Measurements from ENCODE around the gene SPEM2. TPM values are rescaled to one million over a fixed set of nuclear protein-coding genes. Genes with fewer than 3 reads are reported as not detected.

The SPEM2 gene
- total RNA-seq (ENCODE audit: low replicate concordance): not detected in 2 replicates

DNA sequence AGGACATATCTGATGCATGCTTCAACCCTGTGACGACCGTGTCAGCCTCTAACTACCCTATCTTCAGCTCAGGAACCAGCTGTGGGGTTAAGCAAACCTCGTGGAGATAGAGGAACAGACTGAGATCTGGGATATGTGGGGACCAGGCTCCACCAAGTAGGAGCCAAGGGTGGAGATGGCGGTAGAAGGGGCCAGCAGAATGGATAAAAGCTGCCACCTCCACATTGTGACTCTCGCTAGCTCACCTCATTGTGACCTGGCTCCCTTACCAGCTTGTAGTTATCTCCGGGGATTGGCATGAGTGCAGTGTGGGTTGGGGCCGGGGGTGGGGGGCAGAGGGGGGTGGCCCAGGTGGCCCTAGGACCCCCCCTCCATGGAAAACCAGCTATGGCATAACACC is at the start of gene SPEM2:
Gene SPEM2 (plus strand): TSS at position 301 of the 400 bp plus-strand sequence. CDS start 73 bp downstream, at position 374.

DNA sequence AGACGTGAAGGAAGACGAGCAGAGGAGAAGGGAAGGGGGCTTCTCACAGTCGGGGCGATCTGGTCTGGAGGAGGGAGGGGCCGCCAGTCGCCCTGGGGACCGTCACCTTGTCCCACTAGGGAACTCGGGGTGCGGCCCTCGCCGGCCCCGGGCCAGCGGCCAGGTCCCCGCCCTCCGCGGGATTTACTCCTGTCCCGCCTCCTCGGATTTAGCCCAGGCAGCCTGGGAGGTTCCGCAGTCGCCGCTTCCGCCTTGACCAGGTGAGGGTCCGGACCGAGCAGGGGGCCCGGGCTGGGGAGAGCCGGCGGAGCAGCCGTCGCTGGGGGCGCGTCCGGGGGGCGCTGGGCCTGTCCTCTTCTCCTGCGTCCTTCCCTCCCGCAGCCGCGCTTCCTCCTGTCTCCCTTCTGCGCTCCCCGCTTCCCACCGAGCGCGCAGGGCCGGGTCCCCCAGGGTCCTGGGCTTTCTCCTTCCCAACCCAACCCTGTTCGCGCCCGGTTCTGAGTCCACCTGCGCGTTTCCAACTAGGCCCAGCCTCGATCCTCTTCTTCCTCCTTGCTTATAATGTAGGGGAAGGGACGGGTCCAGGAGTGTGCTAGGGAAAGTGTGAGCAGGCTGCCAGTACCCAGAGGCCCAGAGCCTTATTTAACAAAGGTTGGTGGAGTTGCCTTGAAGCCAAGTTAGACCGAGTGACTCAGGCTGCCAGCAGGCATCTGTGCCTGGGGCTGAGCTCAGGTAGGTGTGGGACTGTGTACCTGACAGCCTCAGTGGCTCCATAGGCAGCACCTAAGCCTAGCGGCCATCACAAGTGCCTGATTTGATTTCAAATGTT is 44.3 kb upstream of the SPEM2 start, which contains the start of gene TNK1:
Gene TNK1 (plus strand): TSS at position 235 of the 829 bp plus-strand sequence. CDS start 1,838 bp downstream, outside the sequence.

GRCh38 chr17:7394452-7395191 is 30.8 kb upstream of the SPEM2 start, which contains the start of gene PLSCR3:
Gene PLSCR3, minus strand, starts transcription at chr17:7394525. Its CDS starts 415 bp downstream, at chr17:7394110.

GRCh38 chr17:7403977-7404736 is 21.3 kb upstream of the SPEM2 start, which contains the start of gene TMEM256:
Gene TMEM256, minus strand, starts transcription at chr17:7404097. Its CDS starts 13 bp downstream, at chr17:7404084.

DNA sequence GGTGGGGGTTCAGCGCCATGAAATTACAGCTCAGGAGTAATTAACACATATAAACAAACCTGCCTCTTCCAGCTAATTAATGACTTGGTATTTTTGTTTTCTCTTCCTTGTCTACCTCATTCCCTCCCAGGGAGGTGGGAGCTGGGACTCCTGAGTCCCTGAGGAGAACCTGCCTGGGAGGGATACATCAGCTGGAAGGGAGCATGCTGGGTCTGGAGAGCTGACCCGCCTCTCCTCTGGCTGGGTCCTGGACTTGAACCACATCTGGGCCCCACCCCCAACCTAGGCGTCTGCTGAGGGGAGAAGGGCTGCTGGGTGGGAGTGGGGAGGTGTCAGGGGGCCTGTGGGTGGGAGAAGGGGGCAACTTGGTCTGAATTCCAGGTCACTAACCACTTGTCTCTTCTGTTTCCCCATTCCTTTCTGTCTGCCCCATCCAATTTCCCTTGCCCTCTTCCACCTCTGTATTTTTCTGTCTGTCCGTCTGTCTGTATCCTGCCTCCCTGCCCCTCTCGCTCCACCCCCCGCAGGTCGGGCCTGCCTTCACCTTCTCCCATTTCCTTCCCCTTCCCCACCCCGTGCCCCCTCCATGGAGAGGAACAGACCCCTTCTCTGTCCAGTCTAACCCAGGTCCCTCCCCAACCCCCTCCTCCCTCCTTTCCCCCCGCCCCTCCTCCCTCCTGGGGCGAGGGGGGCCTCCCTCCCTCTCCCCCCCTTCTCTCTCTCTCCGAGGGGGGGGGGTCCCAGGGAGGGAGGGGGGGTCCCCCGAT is 17.7 kb upstream of the SPEM2 start, which contains the start of gene NLGN2:
Gene NLGN2 (plus strand): TSS at position 361 of the 767 bp plus-strand sequence. CDS start 411 bp downstream, outside the sequence.

DNA sequence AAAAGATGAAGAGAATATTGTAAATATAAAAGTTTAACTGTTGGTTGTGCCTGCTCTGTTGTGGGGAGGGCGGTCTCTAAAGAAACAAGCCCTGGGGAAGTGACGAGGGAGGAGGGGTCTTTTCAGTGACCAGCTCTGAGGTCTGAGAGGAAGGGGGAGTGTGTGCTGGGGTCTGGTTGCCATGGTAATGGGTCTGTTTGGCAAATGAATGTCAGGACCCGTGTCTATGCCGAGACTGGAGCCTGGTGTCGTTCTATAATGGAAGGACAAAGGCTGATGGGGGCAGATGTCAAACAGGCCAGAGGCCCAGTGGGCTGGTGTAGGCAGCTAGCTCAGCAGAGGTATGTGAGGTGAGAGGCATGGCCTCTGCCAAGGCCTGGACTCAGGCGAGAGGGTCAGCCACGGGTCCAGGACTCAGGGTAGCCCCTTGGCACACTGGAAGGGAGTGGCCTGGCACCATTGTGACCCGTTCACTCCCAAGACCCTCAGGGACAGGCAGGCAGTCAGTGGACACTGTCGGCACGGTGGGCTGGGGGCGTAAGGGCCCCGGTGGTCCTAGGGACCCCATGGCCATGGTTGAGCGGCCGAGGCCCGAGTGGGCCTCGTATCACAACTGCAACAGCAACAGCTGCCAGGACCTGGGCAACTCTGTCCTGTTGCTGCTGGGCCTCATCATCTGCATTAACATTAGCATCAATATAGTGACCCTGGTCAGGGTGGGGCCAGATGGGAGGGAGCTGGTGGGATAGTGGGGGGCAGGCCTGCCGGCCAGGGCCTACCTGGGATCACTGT is 5.4 kb upstream of the SPEM2 start, which contains the start of gene SPEM1:
Gene SPEM1 (plus strand): TSS at position 506 of the 792 bp plus-strand sequence. CDS start 61 bp downstream, at position 567.

DNA sequence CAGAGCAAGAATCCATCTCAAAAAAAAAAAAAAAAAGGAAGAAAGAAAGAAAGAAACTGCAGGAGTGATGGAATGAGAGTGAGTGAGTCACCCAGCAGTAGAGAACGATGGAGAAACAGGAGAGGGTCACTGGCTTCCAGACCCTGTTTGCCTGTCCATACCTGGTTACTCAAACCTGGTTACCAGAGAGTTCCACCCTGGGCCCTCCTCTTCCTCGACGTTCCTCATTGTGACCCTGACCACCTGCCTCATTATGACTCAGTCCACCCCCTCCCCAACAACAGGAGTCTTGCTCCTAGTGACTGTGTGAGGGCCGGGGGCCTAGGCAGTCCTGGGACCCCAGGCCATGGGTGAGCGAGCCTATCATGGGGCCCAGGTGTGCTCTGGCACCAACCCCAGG is 3.1 kb downstream of the SPEM2 start, which contains the start of gene SPEM3:
Gene SPEM3 (plus strand): TSS at position 301 of the 400 bp plus-strand sequence. CDS start 46 bp downstream, at position 347.

GRCh38 chr17:7439462-7440112 is 14.2 kb downstream of the SPEM2 start, which contains the start of gene FGF11:
Gene FGF11, plus strand, starts transcription at chr17:7439512. Its CDS starts 109 bp downstream, at chr17:7439621.

DNA sequence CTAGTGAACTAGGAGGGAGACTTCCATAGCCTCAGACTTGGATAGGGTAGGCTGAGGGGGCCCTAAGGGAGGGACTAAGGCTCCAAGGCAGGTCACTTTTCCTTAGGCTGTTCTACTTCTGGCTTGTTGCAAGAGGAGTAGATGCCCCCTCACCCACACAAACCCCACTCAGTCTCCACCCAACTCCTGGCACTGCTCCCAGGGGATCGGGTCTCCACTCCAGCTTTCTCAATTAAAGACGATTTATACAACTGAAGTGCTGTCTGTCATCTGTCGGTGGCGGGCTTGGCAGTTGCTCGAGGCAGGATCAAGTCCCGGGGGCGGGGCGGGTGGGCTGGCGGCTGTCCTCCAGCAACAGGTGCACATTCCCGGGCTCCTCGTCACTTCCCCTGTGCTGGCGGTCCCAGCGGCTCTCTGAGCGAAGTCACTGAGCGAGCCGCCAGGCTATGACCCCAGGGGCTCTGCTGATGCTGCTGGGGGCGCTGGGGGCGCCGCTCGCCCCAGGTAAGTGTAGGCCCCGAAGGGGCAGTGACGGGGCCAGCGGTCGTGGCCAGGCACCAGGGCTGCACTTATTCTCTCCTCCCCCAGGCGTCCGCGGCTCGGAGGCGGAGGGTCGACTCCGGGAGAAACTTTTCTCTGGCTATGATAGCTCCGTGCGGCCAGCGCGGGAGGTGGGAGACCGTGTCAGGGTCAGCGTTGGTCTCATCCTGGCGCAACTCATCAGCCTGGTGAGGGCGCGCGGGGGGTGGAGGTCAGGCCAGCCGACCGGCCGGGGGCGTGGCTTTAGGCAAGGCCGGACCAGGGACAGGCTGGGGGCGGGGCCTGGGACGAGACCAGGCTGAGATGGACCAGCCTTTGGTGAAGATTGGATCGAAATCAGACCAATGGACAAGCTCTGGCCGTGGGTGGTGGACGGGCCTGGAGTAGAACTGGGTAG is 19.5 kb downstream of the SPEM2 start, which contains the start of gene CHRNB1:
Gene CHRNB1 (plus strand): TSS at position 380 of the 937 bp plus-strand sequence. CDS start 67 bp downstream, at position 447.

Other genes starting within 250 kb of the SPEM2 start
- gene ASGR1, start 246.2 kb upstream of the SPEM2 start, total RNA-seq (ENCODE audit: low replicate concordance): under 0.01 and 0.68 TPM in 2 replicates
- 8.3 and 20.8 TPM in 2 replicates for gene DLG4, start 205.8 kb upstream of the SPEM2 start, total RNA-seq (ENCODE audit: low replicate concordance)
- 248 and 288 TPM in 2 replicates for gene ACADVL, start 205.7 kb upstream of the SPEM2 start, total RNA-seq (ENCODE audit: low replicate concordance)
- gene DVL2, start 191.1 kb upstream of the SPEM2 start, total RNA-seq (ENCODE audit: low replicate concordance): 56.3 and 89.0 TPM in 2 replicates
- 38.3 and 41.2 TPM in 2 replicates for gene PHF23, start 186.2 kb upstream of the SPEM2 start, total RNA-seq (ENCODE audit: low replicate concordance)
- gene GABARAP, start 183.2 kb upstream of the SPEM2 start, total RNA-seq (ENCODE audit: low replicate concordance): 180 and 222 TPM in 2 replicates
- gene CTDNEP1, start 173.9 kb upstream of the SPEM2 start, total RNA-seq (ENCODE audit: low replicate concordance): 16.7 and 21.2 TPM in 2 replicates
- gene ELP5, start 173.4 kb upstream of the SPEM2 start, total RNA-seq (ENCODE audit: low replicate concordance): 20.6 and 25.9 TPM in 2 replicates
- gene CLDN7, start 163.1 kb upstream of the SPEM2 start, total RNA-seq (ENCODE audit: low replicate concordance): 0.70 and 1.6 TPM in 2 replicates
- gene SLC2A4, start 143.9 kb upstream of the SPEM2 start, total RNA-seq (ENCODE audit: low replicate concordance): 0.08 and 0.12 TPM in 2 replicates
- gene YBX2, start 131.0 kb upstream of the SPEM2 start, total RNA-seq (ENCODE audit: low replicate concordance): not detected in 2 replicates
- 688 and 774 TPM in 2 replicates for gene EIF5A, start 118.0 kb upstream of the SPEM2 start, total RNA-seq (ENCODE audit: low replicate concordance)
- gene GPS2, start 110.3 kb upstream of the SPEM2 start, total RNA-seq (ENCODE audit: low replicate concordance): 21.7 and 32.9 TPM in 2 replicates
- 16.8 and 28.4 TPM in 2 replicates for gene NEURL4, start 96.3 kb upstream of the SPEM2 start, total RNA-seq (ENCODE audit: low replicate concordance)
- 1.3 and 4.3 TPM in 2 replicates for gene ACAP1, start 89.1 kb upstream of the SPEM2 start, total RNA-seq (ENCODE audit: low replicate concordance)
- gene KCTD11, start 73.5 kb upstream of the SPEM2 start, total RNA-seq (ENCODE audit: low replicate concordance): 4.9 and 10.4 TPM in 2 replicates
- gene TMEM95, start 70.5 kb upstream of the SPEM2 start, total RNA-seq (ENCODE audit: low replicate concordance): not detected in 2 replicates
- 0.08 and 0.35 TPM in 2 replicates for gene TNK1, start 44.5 kb upstream of the SPEM2 start, total RNA-seq (ENCODE audit: low replicate concordance)
- 8.5 and 23.2 TPM in 2 replicates for gene PLSCR3, start 31.1 kb upstream of the SPEM2 start, total RNA-seq (ENCODE audit: low replicate concordance)
- 42.7 and 135 TPM in 2 replicates for gene TMEM256, start 21.5 kb upstream of the SPEM2 start, total RNA-seq (ENCODE audit: low replicate concordance)
- 3.7 and 5.0 TPM in 2 replicates for gene NLGN2, start 17.8 kb upstream of the SPEM2 start, total RNA-seq (ENCODE audit: low replicate concordance)
- not detected in 2 replicates for gene SPEM1, start 5.3 kb upstream of the SPEM2 start, total RNA-seq (ENCODE audit: low replicate concordance)
- not detected in 2 replicates for gene SPEM3, start 3.2 kb downstream of the SPEM2 start, total RNA-seq (ENCODE audit: low replicate concordance)
- gene TMEM102, start 9.8 kb downstream of the SPEM2 start, total RNA-seq (ENCODE audit: low replicate concordance): 0.94 and 4.4 TPM in 2 replicates
- gene FGF11, start 13.9 kb downstream of the SPEM2 start, total RNA-seq (ENCODE audit: low replicate concordance): 2.6 and 5.4 TPM in 2 replicates
- 7.1 and 9.6 TPM in 2 replicates for gene CHRNB1, start 19.4 kb downstream of the SPEM2 start, total RNA-seq (ENCODE audit: low replicate concordance)
- gene ZBTB4, start 54.0 kb downstream of the SPEM2 start, total RNA-seq (ENCODE audit: low replicate concordance): 9.2 and 9.8 TPM in 2 replicates
- gene SLC35G6, start 55.8 kb downstream of the SPEM2 start, total RNA-seq (ENCODE audit: low replicate concordance): not detected in 2 replicates
- 62.8 and 87.6 TPM in 2 replicates for gene POLR2A, start 58.8 kb downstream of the SPEM2 start, total RNA-seq (ENCODE audit: low replicate concordance)
- gene TNFSF12, start 123.4 kb downstream of the SPEM2 start, total RNA-seq (ENCODE audit: low replicate concordance): 3.9 TPM in 2 replicates
- 0.59 and 1.1 TPM in 2 replicates for gene TNFSF13, start 133.1 kb downstream of the SPEM2 start, total RNA-seq (ENCODE audit: low replicate concordance)
- gene SENP3, start 136.3 kb downstream of the SPEM2 start, total RNA-seq (ENCODE audit: low replicate concordance): 45.4 and 76.6 TPM in 2 replicates
- gene CD68, start 154.0 kb downstream of the SPEM2 start, total RNA-seq (ENCODE audit: low replicate concordance): 4.7 and 22.3 TPM in 2 replicates
- gene MPDU1, start 158.2 kb downstream of the SPEM2 start, total RNA-seq (ENCODE audit: low replicate concordance): 48.6 and 59.0 TPM in 2 replicates
- 0.23 TPM in 1 of 2 replicates, not detected in the other for gene SOX15, start 164.5 kb downstream of the SPEM2 start, total RNA-seq (ENCODE audit: low replicate concordance)
- gene FXR2, start 189.3 kb downstream of the SPEM2 start, total RNA-seq (ENCODE audit: low replicate concordance): 24.0 and 58.9 TPM in 2 replicates
- gene SAT2, start 202.2 kb downstream of the SPEM2 start, total RNA-seq (ENCODE audit: low replicate concordance): 39.1 and 56.6 TPM in 2 replicates
- 0.23 and 1.2 TPM in 2 replicates for gene SHBG, start 204.5 kb downstream of the SPEM2 start, total RNA-seq (ENCODE audit: low replicate concordance)
- not detected in 2 replicates for gene ATP1B2, start 225.3 kb downstream of the SPEM2 start, total RNA-seq (ENCODE audit: low replicate concordance)

Data from smooth muscle cell of the coronary artery (primary cell).